Spleen (tissue), 7 donors: ENCODE results near the gene PPP1CC.

Experiments used
- POLR2A ChIP-seq, 3 donors: fragments of 450-650 bp; IDR thresholded peaks; one replicate each; pipeline ENCODE4 v1.5.1; 2017; ENCODE audit warnings: antibody characterized with exemption in 3 of 3, mild to moderate bottlenecking in 1 of 3
- POLR2AphosphoS5 ChIP-seq, 3 donors: sonication (generic); formaldehyde crosslinking; IDR thresholded peaks; one replicate each; pipeline ENCODE4 v1.5.1; 2017; ENCODE audit warnings: antibody characterized with exemption in 3 of 3
- TF ChIP-seq, protein P1 (sequence below), 11 experiments: fragments of 200-600 bp in 7 of 11; fragments of 450-650 bp in 4 of 11; sonication (generic) in 4 of 11; IDR thresholded peaks in 8 of 11; conservative IDR thresholded peaks in 3 of 11; 1 replicate in 7 of 11; 2 replicates in 4 of 11; pipeline versions ENCODE4 v1.4.0 to v1.8.0; 2016 to 2021; ENCODE audit warnings: antibody characterized with exemption in 11 of 11, inconsistent platforms in 4 of 11, mild to moderate bottlenecking in 1 of 11
- donor health status: DM: no; HTN: no; CAD: no; lungs with moderate emphysema.
- donor health status: DM: no; HTN: no; CAD: no.
- donor health status: DM: no; HTN: no; CAD: no.

DNA sequence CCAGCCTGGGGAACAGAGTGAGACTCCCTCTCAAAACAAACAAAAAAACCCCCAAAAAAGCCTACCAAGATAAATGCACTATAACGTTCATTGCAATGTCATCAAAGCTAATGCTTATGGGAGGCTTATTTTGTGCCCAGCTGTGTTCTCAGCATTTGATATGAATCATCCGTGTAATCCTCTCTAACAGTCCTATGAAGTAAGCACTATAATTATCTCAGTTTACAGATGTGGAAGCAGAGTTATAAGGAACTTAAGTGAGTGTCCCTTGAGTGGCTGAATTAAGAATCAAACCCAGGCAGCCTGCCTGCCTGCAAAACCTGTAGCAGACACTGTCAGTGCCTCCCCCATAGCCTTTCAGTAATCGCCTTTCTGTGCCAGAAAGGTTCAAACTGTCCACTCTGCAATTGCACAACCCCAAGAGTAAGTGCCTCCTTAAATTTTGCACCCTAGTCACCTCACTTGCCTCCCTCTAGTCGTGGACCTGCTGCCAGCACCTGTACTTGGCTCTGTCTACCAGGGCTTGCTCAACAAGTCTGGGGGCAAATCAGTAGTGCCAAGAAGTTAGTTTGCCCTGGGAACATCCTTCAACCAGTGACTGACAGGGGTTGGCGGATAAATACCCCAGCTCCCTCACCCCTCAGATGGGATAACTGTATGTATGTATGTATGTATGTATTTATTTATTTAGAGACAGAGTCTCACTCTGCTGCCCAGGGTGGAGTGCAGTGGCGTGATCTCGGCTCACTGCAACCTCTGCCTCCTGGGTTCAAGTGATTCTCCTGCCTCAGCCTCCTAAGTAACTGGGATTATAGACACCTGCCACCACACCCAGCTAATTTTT, 23.8 kb upstream of the PPP1CC start:
- TF ChIP-seq POLR2AphosphoS5 (IDR thresholded peaks at IDR 0.05) (no peak), POLR2A (IDR thresholded peaks at IDR 0.05) (no peak)
- TF ChIP-seq, protein P1, sequence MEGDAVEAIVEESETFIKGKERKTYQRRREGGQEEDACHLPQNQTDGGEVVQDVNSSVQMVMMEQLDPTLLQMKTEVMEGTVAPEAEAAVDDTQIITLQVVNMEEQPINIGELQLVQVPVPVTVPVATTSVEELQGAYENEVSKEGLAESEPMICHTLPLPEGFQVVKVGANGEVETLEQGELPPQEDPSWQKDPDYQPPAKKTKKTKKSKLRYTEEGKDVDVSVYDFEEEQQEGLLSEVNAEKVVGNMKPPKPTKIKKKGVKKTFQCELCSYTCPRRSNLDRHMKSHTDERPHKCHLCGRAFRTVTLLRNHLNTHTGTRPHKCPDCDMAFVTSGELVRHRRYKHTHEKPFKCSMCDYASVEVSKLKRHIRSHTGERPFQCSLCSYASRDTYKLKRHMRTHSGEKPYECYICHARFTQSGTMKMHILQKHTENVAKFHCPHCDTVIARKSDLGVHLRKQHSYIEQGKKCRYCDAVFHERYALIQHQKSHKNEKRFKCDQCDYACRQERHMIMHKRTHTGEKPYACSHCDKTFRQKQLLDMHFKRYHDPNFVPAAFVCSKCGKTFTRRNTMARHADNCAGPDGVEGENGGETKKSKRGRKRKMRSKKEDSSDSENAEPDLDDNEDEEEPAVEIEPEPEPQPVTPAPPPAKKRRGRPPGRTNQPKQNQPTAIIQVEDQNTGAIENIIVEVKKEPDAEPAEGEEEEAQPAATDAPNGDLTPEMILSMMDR (IDR thresholded peaks at IDR 0.05 in 8 of 11, conservative IDR thresholded peaks at IDR 0.05 in 3 of 11), result no peak
